ENCODE results near the gene OR9Q1. TPM values are rescaled to one million over a fixed set of nuclear protein-coding genes. Genes with fewer than 3 reads are reported as not detected.

OR9Q1 gene
- total RNA-seq, 4 donors from 2014 or later, result not detected

DNA sequence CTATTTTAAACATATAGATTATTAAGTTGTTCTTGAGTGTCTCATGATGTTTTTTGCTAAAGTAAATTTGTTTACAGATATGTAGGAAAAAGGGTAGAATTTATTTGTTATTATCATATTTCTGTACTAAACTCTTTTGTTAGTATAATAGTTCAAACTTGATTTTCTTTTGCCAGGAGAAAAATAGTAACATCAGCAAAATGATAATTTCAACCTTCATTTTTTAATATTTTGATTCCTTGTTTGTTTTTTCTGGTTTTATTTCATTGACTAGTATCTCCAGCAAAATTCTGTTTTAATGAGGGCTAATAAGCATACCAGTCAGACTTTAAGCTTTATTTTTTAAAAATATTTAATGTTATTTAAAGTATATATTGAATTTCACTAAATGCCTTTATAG lies 192.8 kb downstream of the OR9Q1 start:
- DNase-seq (ENCODE audit: low spot score) (no peak), ATAC-seq (ENCODE audit: low FRiP score) (no peak)
- TF ChIP-seq, protein P1, sequence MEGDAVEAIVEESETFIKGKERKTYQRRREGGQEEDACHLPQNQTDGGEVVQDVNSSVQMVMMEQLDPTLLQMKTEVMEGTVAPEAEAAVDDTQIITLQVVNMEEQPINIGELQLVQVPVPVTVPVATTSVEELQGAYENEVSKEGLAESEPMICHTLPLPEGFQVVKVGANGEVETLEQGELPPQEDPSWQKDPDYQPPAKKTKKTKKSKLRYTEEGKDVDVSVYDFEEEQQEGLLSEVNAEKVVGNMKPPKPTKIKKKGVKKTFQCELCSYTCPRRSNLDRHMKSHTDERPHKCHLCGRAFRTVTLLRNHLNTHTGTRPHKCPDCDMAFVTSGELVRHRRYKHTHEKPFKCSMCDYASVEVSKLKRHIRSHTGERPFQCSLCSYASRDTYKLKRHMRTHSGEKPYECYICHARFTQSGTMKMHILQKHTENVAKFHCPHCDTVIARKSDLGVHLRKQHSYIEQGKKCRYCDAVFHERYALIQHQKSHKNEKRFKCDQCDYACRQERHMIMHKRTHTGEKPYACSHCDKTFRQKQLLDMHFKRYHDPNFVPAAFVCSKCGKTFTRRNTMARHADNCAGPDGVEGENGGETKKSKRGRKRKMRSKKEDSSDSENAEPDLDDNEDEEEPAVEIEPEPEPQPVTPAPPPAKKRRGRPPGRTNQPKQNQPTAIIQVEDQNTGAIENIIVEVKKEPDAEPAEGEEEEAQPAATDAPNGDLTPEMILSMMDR (IDR thresholded peaks at IDR 0.05), result no peak

DNA sequence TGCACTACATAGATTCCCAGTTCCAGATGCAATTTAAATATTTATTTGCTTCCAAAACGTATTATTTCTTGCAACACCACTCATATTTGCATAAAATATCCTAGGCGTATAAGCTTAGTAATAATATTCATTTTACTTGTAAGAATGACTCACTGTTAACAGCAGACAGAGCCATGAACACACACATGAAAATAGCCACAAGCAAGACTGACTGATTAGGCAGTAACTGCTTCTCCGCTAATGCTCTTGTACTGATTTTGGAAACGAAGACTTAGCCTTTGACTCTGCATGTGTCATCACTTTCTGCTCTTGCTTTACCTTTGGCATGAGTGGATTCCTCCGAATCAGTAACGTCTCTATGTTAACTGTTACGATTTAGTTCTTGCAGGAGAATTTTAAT lies 199.0 kb downstream of the OR9Q1 start:
- TF ChIP-seq, protein P1 (IDR thresholded peaks at IDR 0.05), result no peak
- DNase-seq (ENCODE audit: low spot score) (no peak), ATAC-seq (ENCODE audit: low FRiP score) (no peak)

DNA sequence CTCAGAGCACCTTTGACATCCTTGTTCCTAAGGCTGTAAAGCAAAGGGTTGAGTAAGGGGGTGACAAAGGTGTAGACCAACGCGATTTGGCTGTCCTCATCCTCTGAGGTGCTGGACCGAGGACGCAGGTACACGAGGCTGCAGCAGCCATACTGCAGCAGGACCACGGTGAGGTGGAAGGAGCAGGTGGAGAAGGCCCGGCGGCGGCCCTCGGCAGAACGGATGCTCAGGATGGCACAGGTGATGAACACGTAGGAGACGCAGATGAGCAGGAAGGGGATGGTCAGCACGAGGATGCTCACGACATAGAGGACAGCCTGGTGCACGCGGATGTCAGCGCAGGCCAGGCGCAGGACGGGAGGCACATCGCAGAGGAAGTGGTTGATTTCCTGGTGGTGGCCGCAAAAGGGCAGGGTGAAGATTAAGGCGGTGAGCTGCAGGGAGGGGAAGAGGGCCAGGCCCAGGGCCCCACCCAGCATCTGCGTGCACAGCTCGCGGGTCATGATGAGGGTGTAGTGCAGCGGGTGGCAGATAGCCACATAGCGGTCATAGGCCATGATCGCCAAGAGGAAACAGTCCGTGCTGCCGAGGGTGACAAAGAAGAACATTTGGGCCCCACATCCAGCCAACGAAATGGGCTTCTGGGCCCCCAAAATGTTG lies 204.4 kb downstream of the OR9Q1 start:
- TF ChIP-seq, protein P1 (IDR thresholded peaks at IDR 0.05), result no peak
- no peak for DNase-seq (ENCODE audit: low spot score)
- ATAC-seq (ENCODE audit: low FRiP score), result no peak

Small RNA genes lying within 50 kb of the gene (small RNA-seq; reads per million reads assigned to genes)
- gene RNU6-899P, result not detected

Other genes starting within 250 kb of the OR9Q1 start
- gene OR6Q1, start 7.1 kb downstream of the OR9Q1 start, total RNA-seq, result not detected
- gene OR9I1, start 101.6 kb downstream of the OR9Q1 start, total RNA-seq, result not detected
- not detected for gene OR9Q2, start 165.2 kb downstream of the OR9Q1 start, total RNA-seq
- gene OR1S2, start 180.3 kb downstream of the OR9Q1 start, total RNA-seq, result not detected
- not detected for gene OR1S1, start 188.8 kb downstream of the OR9Q1 start, total RNA-seq
- gene OR10Q1, start 205.0 kb downstream of the OR9Q1 start, total RNA-seq, result not detected
- gene OR10W1, start 244.4 kb downstream of the OR9Q1 start, total RNA-seq, result not detected